GM18868 (cell line): ENCODE results near the gene SLC24A3.

Experiments used
- ATAC-seq: cut with Tn5 transposase; IDR thresholded peaks from one replicate; pipeline ENCODE4 v1.9.1; 2021; ENCODE audit warnings: mild to moderate bottlenecking, moderate library complexity; ENCODE audit not compliant: unreplicated experiment

SLC24A3 gene

GRCh38 chr20:19419396-19419795 is 207.0 kb downstream of the SLC24A3 start:
- no peak for ATAC-seq

- no peak for ATAC-seq
Observed at GRCh38 chr20:19423097-19423899, 210.9 kb downstream of the SLC24A3 start.

- ATAC-seq, result no peak
Observed at GRCh38 chr20:19423900-19424620, 211.6 kb downstream of the SLC24A3 start.

- ATAC-seq, result no peak
Observed at GRCh38 chr20:19426356-19426755, 213.9 kb downstream of the SLC24A3 start.

GRCh38 chr20:19427480-19427879 is 215.0 kb downstream of the SLC24A3 start:
- ATAC-seq, result no peak

- ATAC-seq, result no peak
Observed at GRCh38 chr20:19427913-19428312, 215.5 kb downstream of the SLC24A3 start.

GRCh38 chr20:19428324-19428723 is 215.9 kb downstream of the SLC24A3 start:
- ATAC-seq, result no peak

- no peak for ATAC-seq
Observed at GRCh38 chr20:19429538-19429937, 217.1 kb downstream of the SLC24A3 start.

GRCh38 chr20:19430641-19431315 is 218.3 kb downstream of the SLC24A3 start:
- no peak for ATAC-seq

- ATAC-seq, result no peak
Observed at GRCh38 chr20:19431316-19431700, 218.9 kb downstream of the SLC24A3 start.

GRCh38 chr20:19431906-19432305 is 219.5 kb downstream of the SLC24A3 start:
- no peak for ATAC-seq

- no peak for ATAC-seq
Observed at GRCh38 chr20:19433371-19434350, 221.2 kb downstream of the SLC24A3 start.

- ATAC-seq, result no peak
Observed at GRCh38 chr20:19435316-19435715, 222.9 kb downstream of the SLC24A3 start.

GRCh38 chr20:19435821-19436220 is 223.4 kb downstream of the SLC24A3 start:
- no peak for ATAC-seq

GRCh38 chr20:19438488-19438887 is 226.0 kb downstream of the SLC24A3 start:
- no peak for ATAC-seq

- ATAC-seq, result no peak
Observed at GRCh38 chr20:19440660-19441527, 228.5 kb downstream of the SLC24A3 start.

GRCh38 chr20:19446246-19446645 is 233.8 kb downstream of the SLC24A3 start:
- no peak for ATAC-seq

- ATAC-seq, result no peak
Observed at GRCh38 chr20:19448632-19449031, 236.2 kb downstream of the SLC24A3 start.

GRCh38 chr20:19449051-19449450 is 236.6 kb downstream of the SLC24A3 start:
- no peak for ATAC-seq
